PC-3 (cell line): ENCODE results near the gene DHRS4L2.
"Not testable (repeated sequence)": the region's sequence is repeated elsewhere in the genome, so short reads cannot be mapped to it uniquely, and the experiment has no call there.

Experiments
- EZH2 ChIP-seq: fragments of 300-600 bp; sonication (generic); IDR thresholded peaks from one replicate; pipeline ENCODE4 v1.6.1; 2017; ENCODE audit warnings: antibody characterized with exemption, mild to moderate bottlenecking, low read length; ENCODE audit not compliant: unreplicated experiment
- TF ChIP-seq, protein P1 (sequence below): fragments of 300-600 bp; sonication (generic); conservative IDR thresholded peaks from 2 replicates; pipeline ENCODE4 v1.5.1; 2017; ENCODE audit warnings: antibody characterized with exemption, low read depth, mild to moderate bottlenecking, low read length

DNA sequence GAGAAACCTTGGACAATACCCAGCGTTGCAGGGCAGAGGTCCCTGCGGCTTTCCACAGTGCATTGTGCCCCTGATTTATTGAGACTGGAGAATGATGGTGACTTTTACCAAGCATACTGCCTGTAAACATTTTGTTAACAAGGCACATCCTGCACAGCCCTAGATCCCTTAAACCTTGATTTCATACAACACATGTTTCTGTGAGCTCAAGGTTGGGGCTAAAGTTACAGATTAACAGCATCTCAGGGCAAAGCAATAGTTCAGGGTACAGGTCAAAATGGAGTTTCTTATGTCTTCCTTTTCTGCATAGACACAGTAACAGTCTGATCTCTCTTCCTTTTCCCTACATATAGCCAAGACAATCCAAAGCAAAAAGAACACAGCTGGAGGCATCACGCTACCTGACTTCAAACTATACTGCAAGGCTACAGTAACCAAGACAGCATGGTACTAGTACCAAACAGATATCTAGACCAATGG, 36.2 kb downstream of the DHRS4L2 start:
- TF ChIP-seq, protein P1, sequence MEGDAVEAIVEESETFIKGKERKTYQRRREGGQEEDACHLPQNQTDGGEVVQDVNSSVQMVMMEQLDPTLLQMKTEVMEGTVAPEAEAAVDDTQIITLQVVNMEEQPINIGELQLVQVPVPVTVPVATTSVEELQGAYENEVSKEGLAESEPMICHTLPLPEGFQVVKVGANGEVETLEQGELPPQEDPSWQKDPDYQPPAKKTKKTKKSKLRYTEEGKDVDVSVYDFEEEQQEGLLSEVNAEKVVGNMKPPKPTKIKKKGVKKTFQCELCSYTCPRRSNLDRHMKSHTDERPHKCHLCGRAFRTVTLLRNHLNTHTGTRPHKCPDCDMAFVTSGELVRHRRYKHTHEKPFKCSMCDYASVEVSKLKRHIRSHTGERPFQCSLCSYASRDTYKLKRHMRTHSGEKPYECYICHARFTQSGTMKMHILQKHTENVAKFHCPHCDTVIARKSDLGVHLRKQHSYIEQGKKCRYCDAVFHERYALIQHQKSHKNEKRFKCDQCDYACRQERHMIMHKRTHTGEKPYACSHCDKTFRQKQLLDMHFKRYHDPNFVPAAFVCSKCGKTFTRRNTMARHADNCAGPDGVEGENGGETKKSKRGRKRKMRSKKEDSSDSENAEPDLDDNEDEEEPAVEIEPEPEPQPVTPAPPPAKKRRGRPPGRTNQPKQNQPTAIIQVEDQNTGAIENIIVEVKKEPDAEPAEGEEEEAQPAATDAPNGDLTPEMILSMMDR = not testable (repeated sequence)
- TF ChIP-seq EZH2 = not testable (repeated sequence)
